BE2C (cell line): ENCODE results near the gene ZDHHC8.

Experiments used
- DNase-seq: peaks from one replicate; pipeline ENCODE4 v3.0.0-alpha.2; 2020
- H3K27me3 ChIP-seq: fragments of 250-450 bp; sonication (Bioruptor Pico); 2 replicates; pipeline ENCODE4 v1.5.1; 2020; ENCODE audit warnings: mild to moderate bottlenecking
- H3K36me3 ChIP-seq: fragments of 250-450 bp; sonication (Bioruptor Pico); 2 replicates; pipeline ENCODE4 v1.5.1; 2020; ENCODE audit warnings: mild to moderate bottlenecking
- H3K4me1 ChIP-seq: fragments of 250-450 bp; sonication (Bioruptor Pico); 2 replicates; pipeline ENCODE4 v1.5.1; 2020
- H3K4me3 ChIP-seq: 2 replicates; pipeline ENCODE4 v1.5.1; 2011; ENCODE audit warnings: low read depth, low read length
- H3K9me3 ChIP-seq: fragments of 250-450 bp; sonication (Bioruptor Pico); 2 replicates; pipeline ENCODE4 v1.5.1; 2020
- TF ChIP-seq, protein P1 (sequence below): IDR thresholded peaks from 2 replicates; pipeline ENCODE4 v1.5.1; 2012; ENCODE audit warnings: mild to moderate bottlenecking, low read depth, low read length

The ZDHHC8 gene

DNA sequence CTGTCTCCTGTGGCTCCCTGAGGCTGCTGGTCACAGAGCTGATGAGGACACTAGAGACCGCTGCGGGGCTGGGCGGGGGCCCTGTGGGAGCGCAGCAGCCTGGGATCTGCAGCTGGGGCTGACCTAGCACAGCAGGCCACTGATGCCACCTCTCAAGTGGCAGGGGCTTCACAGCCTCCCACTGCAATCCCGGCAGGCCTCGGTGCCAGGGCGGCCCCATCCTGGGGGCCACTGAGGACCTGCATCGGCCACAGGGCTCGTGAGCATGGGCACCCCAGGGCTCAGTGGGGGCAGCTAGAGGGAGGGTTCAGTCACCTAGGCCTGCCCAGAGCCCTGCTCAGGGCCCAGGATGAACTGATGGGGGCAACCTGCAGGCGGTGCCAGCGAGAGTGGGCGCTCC, 33.8 kb downstream of the ZDHHC8 start:
- Histone ChIP-seq H3K9me3 (no peaks in the 10 kb centered on the region), H3K36me3 (no peaks in the 10 kb centered on the region), H3K4me1 (no peaks in the 10 kb centered on the region), H3K4me3 (no peak overlapping the region), H3K27me3 (no peaks in the 10 kb centered on the region)
- DNase-seq = no peak
- TF ChIP-seq, protein P1, sequence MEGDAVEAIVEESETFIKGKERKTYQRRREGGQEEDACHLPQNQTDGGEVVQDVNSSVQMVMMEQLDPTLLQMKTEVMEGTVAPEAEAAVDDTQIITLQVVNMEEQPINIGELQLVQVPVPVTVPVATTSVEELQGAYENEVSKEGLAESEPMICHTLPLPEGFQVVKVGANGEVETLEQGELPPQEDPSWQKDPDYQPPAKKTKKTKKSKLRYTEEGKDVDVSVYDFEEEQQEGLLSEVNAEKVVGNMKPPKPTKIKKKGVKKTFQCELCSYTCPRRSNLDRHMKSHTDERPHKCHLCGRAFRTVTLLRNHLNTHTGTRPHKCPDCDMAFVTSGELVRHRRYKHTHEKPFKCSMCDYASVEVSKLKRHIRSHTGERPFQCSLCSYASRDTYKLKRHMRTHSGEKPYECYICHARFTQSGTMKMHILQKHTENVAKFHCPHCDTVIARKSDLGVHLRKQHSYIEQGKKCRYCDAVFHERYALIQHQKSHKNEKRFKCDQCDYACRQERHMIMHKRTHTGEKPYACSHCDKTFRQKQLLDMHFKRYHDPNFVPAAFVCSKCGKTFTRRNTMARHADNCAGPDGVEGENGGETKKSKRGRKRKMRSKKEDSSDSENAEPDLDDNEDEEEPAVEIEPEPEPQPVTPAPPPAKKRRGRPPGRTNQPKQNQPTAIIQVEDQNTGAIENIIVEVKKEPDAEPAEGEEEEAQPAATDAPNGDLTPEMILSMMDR = no peak

DNA sequence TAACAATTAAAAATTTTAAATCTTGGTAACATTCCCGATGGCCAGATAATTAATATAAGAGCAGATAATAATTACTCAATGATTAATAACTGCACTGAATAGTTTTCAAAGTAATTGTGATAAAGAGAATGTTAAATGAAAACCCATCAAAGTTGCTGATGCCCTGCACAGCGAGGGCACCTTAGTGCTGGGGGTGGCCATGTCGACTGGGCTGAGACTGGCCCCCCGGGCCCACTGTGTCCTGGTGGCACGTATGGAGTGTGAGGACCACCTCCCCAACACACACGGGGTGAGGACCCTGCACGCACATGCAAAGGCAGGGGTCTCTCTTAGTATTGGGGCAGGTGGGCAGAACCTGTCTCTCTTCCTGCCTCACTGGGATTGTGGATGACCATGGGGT, 34.3 kb downstream of the ZDHHC8 start:
- H3K27me3 ChIP-seq = no peaks in the 10 kb centered on the region
- TF ChIP-seq, protein P1 = no peak
- no peaks in the 10 kb centered on the region for H3K36me3 ChIP-seq
- no peak for DNase-seq
- no peaks in the 10 kb centered on the region for H3K9me3 ChIP-seq
- no peak overlapping the region for H3K4me3 ChIP-seq
- no peaks in the 10 kb centered on the region for H3K4me1 ChIP-seq

DNA sequence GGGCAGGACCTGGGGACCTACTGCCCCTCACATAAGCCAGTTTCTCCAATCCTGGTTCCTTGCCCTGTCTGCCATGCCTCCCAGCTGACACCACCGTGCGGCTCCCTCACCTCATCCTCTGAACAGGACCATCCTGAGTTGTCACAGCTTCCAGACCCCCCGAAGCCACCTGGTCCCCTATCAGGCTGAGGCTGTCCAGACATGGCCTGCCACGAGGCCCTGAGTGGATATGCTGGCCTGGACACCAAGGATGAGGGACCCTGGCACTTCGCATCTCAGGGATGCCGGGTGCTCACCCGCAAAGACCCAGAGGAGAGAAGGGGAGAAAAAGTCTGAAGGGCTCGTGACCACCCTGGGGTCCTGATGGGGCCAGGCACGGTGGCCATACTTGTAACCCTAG, 35.1 kb downstream of the ZDHHC8 start:
- no peak for DNase-seq
- no peak overlapping the region for H3K4me3 ChIP-seq
- H3K27me3 ChIP-seq = no peaks in the 10 kb centered on the region
- no peaks in the 10 kb centered on the region for H3K4me1 ChIP-seq
- TF ChIP-seq, protein P1 = no peak
- no peaks in the 10 kb centered on the region for H3K36me3 ChIP-seq
- H3K9me3 ChIP-seq = no peaks in the 10 kb centered on the region

DNA sequence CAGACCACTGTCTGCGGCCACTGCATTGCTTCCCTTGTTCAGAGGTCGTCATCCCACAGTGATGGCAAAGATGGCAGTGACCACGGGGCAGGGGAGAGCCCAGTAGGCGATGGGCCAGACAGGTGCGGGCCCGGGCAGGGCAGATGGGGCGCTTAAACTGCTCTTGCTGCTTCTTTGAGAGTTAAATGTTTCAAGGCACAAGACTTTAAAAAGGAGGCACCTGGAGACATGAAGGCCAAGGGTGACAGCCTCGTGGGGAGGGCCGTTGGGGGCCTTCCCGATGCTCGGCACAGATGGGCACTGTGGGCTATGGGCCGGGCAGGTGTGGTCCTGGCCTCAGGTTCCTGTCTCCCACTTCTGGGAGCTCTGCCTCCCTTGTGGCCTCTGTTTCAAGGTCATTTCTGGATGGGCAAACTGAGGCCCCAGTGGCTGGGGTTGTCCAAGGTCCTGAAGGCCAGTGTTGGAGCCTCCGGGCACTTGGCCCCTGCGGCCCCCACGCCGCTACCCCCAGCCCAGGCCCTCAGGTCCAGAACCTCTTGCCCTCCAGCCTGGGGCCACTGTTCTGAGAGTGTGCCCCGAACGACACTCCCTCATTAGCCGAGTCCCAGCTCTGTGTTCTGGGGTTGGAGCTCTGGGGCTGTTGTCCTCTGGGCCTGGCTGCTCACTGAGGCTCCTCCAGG, 36.2 kb downstream of the ZDHHC8 start:
- Histone ChIP-seq H3K9me3 (no peaks in the 10 kb centered on the region), H3K4me3 (no peak overlapping the region), H3K36me3 (no peaks in the 10 kb centered on the region), H3K27me3 (no peaks in the 10 kb centered on the region), H3K4me1 (no peaks in the 10 kb centered on the region)
- TF ChIP-seq, protein P1 = no peak
- no peak for DNase-seq

DNA sequence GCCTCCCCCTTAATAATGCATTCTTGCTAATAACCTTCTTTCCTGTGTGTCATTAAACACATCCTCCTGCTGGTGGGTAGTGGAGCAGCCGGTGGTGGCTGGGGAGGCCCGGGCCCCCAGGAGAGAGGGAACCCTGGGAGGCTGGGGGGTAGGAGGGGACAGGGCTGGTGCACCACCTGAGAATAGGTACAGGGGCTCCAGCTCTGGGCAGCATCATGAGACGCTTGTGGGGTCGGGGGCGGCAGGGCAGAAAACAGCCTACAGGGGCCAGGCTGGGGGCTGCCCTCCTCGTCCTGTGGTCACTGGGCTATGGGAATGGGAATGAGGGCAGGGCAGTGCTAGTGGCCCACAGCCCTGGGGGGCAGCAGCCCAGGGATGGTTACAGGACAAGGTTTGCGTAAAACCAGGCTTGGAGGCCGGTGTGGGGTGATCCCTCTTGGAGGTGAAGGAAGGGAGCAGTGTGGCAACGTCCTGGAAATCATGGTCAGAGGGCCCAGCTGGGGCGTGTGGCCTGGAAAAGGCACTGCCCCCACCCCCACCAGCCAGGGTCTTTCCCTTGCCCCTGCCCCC, 37.7 kb downstream of the ZDHHC8 start:
- no peak overlapping the region for H3K4me3 ChIP-seq
- H3K36me3 ChIP-seq = no peaks in the 10 kb centered on the region
- TF ChIP-seq, protein P1 = no peak
- no peak for DNase-seq
- H3K9me3 ChIP-seq = no peaks in the 10 kb centered on the region
- H3K4me1 ChIP-seq = no peaks in the 10 kb centered on the region
- no peaks in the 10 kb centered on the region for H3K27me3 ChIP-seq

DNA sequence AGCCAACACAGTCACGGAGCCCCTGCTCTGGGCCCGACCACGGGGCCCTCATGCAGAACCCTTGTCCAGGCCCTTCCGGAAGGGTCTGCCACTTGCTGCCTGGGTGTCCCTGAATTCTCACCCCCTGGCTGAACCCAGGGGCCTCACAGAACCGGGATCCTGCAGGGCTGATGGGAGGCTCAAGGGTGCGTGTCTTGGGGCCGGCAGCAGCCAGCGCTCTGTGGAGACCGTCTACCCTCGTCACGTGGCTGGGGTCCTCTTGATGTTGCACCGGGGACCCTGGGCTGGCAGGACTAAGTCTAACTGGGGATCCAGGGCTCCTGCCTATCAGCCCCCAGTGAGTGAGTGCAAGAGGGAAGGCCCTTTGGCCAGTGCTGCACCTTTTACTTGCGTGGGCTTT, 38.6 kb downstream of the ZDHHC8 start:
- DNase-seq = no peak
- no peak overlapping the region for H3K4me3 ChIP-seq
- H3K9me3 ChIP-seq = no peaks in the 10 kb centered on the region
- H3K36me3 ChIP-seq = no peaks in the 10 kb centered on the region
- no peaks in the 10 kb centered on the region for H3K4me1 ChIP-seq
- H3K27me3 ChIP-seq = no peaks in the 10 kb centered on the region
- TF ChIP-seq, protein P1 = no peak
